Nephron progenitor cell (in vitro differentiated cells): ENCODE results near the gene DNAJB13.

Experiments
- DNase-seq: peaks from one replicate; pipeline ENCODE4 v3.0.0; 2021
- H3K27ac Mint-ChIP-seq: 2 replicates; pipeline ENCODE4 v1.8.0; 2021; ENCODE audit warnings: mild to moderate bottlenecking, moderate library complexity, mixed read lengths
- H3K27me3 Mint-ChIP-seq: 2 replicates; pipeline ENCODE4 v1.8.0; 2021; ENCODE audit warnings: mild to moderate bottlenecking, low read depth, mixed read lengths; ENCODE audit not compliant: poor library complexity
- H3K36me3 Mint-ChIP-seq: 2 replicates; pipeline ENCODE4 v1.8.0; 2021; ENCODE audit warnings: low read depth, mixed read lengths
- H3K4me1 Mint-ChIP-seq: 2 replicates; pipeline ENCODE4 v1.8.0; 2021; ENCODE audit warnings: mixed read lengths
- H3K4me3 Mint-ChIP-seq: 2 replicates; pipeline ENCODE4 v1.8.0; 2021; ENCODE audit warnings: mild to moderate bottlenecking, moderate library complexity, mixed read lengths
- H3K9me3 Mint-ChIP-seq: 2 replicates; pipeline ENCODE4 v1.8.0; 2021; ENCODE audit warnings: mild to moderate bottlenecking, moderate library complexity, mixed read lengths
- CTCF ChIP-seq: fragments of 200-600 bp; sonication (generic); IDR thresholded peaks from 2 replicates; pipeline ENCODE4 v1.5.0; 2021; ENCODE audit warnings: antibody characterized with exemption

Gene DNAJB13

DNA sequence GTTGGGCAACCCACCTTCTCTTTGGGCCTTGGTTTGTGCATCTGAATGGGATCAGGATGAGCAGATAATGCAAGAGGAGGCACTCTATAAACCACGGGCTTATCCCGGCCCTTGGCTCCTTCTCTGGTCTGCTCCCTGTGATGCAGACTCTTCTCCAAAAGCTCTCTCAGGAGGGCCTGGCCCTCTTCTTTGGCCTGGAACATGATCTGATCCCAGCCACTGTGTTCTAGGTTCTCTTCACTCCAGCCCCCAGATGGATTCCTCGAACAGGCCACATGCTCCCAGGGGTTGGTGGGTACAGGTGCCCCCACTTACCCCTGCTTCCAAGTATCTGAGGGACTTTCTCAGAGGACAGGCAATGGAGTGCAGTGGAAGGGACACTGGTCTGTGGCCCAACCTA is 66.8 kb downstream of the DNAJB13 start:
- Mint-ChIP-seq H3K27ac (no peak overlapping the region), H3K9me3 (no peaks in the 10 kb centered on the region), H3K4me3 (no peak overlapping the region), H3K36me3 (peaks cover 25% of the 10 kb centered on the region), H3K4me1 (peaks cover under 1% of the 10 kb centered on the region), H3K27me3 (no peaks in the 10 kb centered on the region)
- TF ChIP-seq CTCF, result no peak
- no peak for DNase-seq

DNA sequence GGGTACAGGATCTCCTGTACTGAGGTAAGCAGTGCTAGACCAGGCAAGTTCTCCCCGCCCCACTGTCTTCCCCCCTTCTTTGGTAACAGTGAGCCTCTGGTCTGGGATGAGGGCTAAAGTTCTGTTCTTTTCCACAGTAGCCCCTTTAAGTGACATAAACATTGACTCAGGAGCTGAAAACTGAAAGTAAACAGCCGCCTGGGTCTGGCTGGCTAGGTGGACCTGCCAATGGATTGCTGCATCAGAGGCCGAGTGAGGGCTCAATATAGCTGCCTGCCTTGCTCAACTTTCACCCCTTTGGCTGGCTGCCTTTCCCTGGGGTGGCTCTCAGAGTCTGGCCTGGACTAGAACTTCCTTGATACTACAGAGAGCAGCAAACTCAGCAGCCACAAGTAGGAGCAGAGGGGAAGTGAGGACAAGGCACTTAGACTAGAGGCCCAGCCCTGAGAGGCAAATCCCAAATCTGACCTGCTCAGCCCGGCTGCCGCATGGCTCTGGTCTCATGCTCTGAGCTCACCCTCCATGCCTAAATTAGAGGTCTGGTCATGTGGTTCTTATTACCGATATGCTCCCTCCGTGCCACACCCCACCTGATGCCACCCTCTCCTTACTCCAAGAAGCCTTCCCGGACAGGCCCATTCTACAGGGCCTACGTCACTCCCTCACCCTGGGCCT is 67.6 kb downstream of the DNAJB13 start:
- no peaks in the 10 kb centered on the region for H3K9me3 Mint-ChIP-seq
- H3K4me1 Mint-ChIP-seq, result peaks cover 4% of the 10 kb centered on the region
- no peak for TF ChIP-seq CTCF
- H3K27ac Mint-ChIP-seq, result no peak overlapping the region
- DNase-seq, result no peak
- no peak overlapping the region for H3K4me3 Mint-ChIP-seq
- H3K36me3 Mint-ChIP-seq, result peaks cover 25% of the 10 kb centered on the region
- no peaks in the 10 kb centered on the region for H3K27me3 Mint-ChIP-seq

DNA sequence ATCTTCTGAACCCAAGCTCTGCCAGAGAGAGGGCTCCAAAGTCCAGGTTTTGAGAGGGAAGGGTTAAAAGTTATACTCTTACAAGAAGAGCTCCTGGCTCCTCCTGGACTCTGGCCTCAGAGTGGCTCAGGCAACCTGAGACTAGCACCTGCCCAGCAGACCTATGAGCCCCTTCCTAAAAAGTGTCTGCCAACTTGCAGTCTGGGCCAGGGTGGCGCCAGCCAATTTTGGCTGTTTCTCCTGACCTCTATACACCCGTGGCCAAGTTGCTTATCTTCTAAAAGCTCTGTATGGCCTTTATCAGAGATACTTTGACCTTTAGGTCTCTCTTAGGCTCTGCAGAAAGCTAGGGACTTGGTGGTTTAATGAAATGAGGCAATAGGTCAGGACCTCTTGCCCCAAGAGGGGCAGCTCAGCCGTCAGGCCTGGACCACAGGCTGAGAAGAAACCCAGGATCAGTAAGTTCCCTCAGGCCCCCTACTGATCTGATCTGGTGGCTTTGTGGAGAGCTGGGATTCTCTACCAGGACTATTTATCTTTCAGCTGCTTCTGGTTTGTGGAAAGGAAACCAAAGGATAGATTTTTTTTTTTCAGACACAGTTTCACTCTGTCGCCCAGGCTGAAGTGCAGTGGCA is 68.4 kb downstream of the DNAJB13 start:
- TF ChIP-seq CTCF, result no peak
- Mint-ChIP-seq H3K27me3 (no peaks in the 10 kb centered on the region), H3K4me3 (no peak overlapping the region), H3K36me3 (peaks cover 31% of the 10 kb centered on the region), H3K9me3 (no peaks in the 10 kb centered on the region), H3K4me1 (peaks cover 8% of the 10 kb centered on the region), H3K27ac (no peak overlapping the region)
- DNase-seq, result no peak

DNA sequence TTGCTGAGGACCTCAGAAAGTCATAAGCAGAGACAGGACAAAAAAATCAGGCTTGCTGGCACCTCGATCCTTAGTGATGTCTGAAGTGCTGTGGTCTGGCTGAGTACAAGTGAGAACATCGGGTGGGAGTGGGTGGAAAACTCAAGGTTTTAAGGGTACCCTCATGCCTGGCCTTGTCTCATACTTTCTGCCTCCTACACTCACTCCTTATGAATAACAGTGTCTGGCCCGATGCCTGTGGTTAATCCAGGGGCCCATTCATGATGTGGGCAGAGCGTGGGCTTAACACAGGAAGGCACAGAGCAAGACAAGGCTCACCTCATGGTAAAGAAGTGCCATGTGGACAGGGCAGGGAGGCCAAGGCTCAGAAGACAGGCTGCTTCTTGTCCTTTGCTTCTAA is 69.0 kb downstream of the DNAJB13 start:
- Mint-ChIP-seq H3K27ac (no peak overlapping the region), H3K4me3 (no peak overlapping the region), H3K36me3 (peaks cover 31% of the 10 kb centered on the region), H3K9me3 (no peaks in the 10 kb centered on the region), H3K4me1 (peaks cover 8% of the 10 kb centered on the region), H3K27me3 (no peaks in the 10 kb centered on the region)
- no peak for TF ChIP-seq CTCF
- no peak for DNase-seq
